ENCODE data around the gene CEACAM16. TPM values are rescaled to one million over a fixed set of nuclear protein-coding genes. Genes with fewer than 3 reads are reported as not detected.

The CEACAM16 gene
- total and polyA plus RNA-seq, 9 of the 15 experiments (the other 6 are each of a cell fraction or from before 2014, with no cell fraction given), result not detected

GRCh38 chr19:44742330-44743061 is 43.5 kb downstream of the CEACAM16 start (continued):
- 0 out of 2 replicates have a peak, but pooled peaks have one; percentile 20 for TF ChIP-seq ZBTB40 (IDR thresholded peaks at IDR 0.05)
- TF ChIP-seq ZBTB40 (CRISPR knock-in tag; IDR thresholded peaks at IDR 0.05), result no peak
- TF ChIP-seq FOXJ3 (CRISPR knock-in tag; IDR thresholded peaks at IDR 0.05), result no peak
- TF ChIP-seq YY1 (IDR thresholded peaks at IDR 0.05; ENCODE audit: borderline replicate concordance in 1 of 3, control insufficient read depth in 1 of 3, extremely low read depth in 1 of 3, insufficient read depth in 3 of 3, insufficient read length in 1 of 3, insufficient replicate concordance in 2 of 3, low read depth in 1 of 3, low read length in 2 of 3), result no peak
- no peak for TF ChIP-seq ZNF75A (CRISPR knock-in tag; IDR thresholded peaks at IDR 0.05)
- no peak for TF ChIP-seq HOXB6 (CRISPR knock-in tag; IDR thresholded peaks at IDR 0.05; ENCODE audit: borderline replicate concordance)
- TF ChIP-seq RFX7 (CRISPR knock-in tag; IDR thresholded peaks at IDR 0.05), result no peak
- TF ChIP-seq BRD9 (IDR thresholded peaks at IDR 0.05; ENCODE audit: low read depth, partially characterized antibody), result peak; percentile 8
- no peak for TF ChIP-seq FOXA3 (CRISPR knock-in tag; conservative IDR thresholded peaks at IDR 0.05 in 1 of 2, IDR thresholded peaks at IDR 0.05 in 1 of 2)
- 0 out of 2 replicates have a peak, but pooled peaks have one; percentile 17 for TF ChIP-seq SMAD4 (CRISPR knock-in tag; conservative IDR thresholded peaks at IDR 0.05)
- TF ChIP-seq RBBP5 (IDR thresholded peaks at IDR 0.05; ENCODE audit: borderline replicate concordance, insufficient read depth, low read length, poor library complexity, severe bottlenecking), result no peak
- TF ChIP-seq SETDB1 (IDR thresholded peaks at IDR 0.05; ENCODE audit: low read length), result no peak
- no peak for TF ChIP-seq ELK1 (CRISPR knock-in tag; IDR thresholded peaks at IDR 0.05)
- TF ChIP-seq ZNF239 (CRISPR knock-in tag; IDR thresholded peaks at IDR 0.05), result no peak
- TF ChIP-seq CTBP1 (IDR thresholded peaks at IDR 0.05; ENCODE audit: borderline replicate concordance), result no peak
- no peak for TF ChIP-seq NR2C2 (CRISPR knock-in tag; IDR thresholded peaks at IDR 0.05)
- no peak; the same call in 1 of the 2 replicates for TF ChIP-seq NR2C2 (tag; IDR thresholded peaks at IDR 0.05)
